DOHH2 (cell line): Measurements from ENCODE around the gene IL1RAP.

Experiments
- EZH2phosphoT487 ChIP-seq: fragments of 200-600 bp; sonication (generic); IDR thresholded peaks from 2 replicates; pipeline ENCODE4 v1.6.1; 2017; ENCODE audit warnings: borderline replicate concordance, mild to moderate bottlenecking, antibody characterized with exemption, low read length, moderate library complexity, mixed read lengths
- TF ChIP-seq, protein P1 (sequence below): fragments of 200-600 bp; sonication (generic); IDR thresholded peaks from one replicate; pipeline ENCODE4 v1.5.1; 2014; ENCODE audit warnings: antibody characterized with exemption, mild to moderate bottlenecking, low read depth, low read length; ENCODE audit not compliant: poor library complexity, severe bottlenecking

DNA sequence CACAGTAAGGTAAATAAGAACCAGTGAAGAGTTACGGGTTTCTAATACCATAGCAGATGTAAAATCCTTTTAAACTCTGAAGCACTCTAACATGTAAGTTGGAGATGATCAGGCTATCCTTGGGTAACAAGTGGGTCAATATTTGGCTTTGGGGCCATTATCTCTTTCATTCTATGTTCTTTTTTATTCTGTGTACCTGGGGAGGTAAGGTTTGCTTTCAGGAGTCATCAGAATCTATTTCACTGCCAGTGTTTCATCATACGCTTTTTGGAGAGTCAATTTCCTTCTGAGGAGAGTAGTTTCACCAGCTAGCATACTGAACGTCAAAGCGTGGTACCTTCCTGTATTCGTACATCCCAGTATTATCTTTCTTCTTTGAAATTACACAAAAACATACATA lies 182.1 kb downstream of the IL1RAP start:
- TF ChIP-seq, protein P1, sequence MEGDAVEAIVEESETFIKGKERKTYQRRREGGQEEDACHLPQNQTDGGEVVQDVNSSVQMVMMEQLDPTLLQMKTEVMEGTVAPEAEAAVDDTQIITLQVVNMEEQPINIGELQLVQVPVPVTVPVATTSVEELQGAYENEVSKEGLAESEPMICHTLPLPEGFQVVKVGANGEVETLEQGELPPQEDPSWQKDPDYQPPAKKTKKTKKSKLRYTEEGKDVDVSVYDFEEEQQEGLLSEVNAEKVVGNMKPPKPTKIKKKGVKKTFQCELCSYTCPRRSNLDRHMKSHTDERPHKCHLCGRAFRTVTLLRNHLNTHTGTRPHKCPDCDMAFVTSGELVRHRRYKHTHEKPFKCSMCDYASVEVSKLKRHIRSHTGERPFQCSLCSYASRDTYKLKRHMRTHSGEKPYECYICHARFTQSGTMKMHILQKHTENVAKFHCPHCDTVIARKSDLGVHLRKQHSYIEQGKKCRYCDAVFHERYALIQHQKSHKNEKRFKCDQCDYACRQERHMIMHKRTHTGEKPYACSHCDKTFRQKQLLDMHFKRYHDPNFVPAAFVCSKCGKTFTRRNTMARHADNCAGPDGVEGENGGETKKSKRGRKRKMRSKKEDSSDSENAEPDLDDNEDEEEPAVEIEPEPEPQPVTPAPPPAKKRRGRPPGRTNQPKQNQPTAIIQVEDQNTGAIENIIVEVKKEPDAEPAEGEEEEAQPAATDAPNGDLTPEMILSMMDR, result no peak
- no peak for TF ChIP-seq EZH2phosphoT487
